Measurements from ENCODE around the gene NKAIN4.

The NKAIN4 gene

GRCh38 chr20:63288581-63289251 is 34.5 kb upstream of the NKAIN4 start:
- DNase-seq (ENCODE audit: low read depth in 2 of 2, low spot score in 1 of 2): no peak

GRCh38 chr20:63287697-63288580 is 33.7 kb upstream of the NKAIN4 start:
- no peak for DNase-seq (ENCODE audit: low read depth in 2 of 2, low spot score in 1 of 2)

DNA sequence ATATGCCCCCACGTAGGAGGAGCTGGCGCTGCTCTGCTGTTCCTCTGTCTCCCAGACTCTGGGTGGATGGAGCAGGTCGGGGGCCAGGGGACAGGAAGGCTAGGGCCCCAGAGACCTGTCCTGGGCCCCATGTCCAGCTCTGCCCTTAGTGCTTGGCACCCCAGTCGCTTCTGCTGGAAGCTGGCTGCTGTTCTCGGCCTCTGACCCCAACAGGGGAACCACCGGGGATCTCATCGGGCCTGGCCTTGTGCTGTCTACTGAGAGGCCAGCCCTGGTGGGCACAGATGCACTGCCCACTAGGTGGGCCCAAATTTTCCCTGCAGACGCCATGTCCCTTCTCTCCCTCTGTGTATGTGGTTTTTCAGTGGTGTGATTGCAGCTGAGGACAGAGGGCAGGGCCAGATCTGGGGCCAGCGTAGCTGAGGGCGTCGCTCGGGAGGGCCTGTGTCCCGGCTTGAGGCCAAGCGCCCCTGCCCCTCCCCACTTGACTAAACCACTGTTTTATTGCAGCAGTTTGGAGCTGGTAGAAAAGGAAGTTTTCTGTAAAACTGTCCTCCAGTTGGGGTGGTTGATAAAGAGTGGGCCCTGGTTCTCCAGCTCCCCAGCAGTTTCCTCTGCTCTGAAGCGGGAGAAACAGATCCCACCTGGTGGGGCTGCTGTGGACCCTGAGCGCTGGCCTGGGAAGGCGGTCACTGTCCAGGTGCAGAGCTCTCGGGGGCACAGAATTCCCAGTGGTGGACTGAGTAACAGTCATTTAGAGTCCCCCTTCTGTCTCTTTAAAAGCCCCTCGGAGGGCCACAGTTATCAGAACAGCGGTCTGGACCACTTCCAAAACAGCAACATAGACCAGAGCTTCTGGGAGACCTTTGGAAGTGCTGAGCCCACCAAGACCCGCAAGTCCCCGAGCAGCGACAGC is 32.8 kb upstream of the NKAIN4 start:
- DNase-seq (ENCODE audit: low read depth in 2 of 2, low spot score in 1 of 2): no peak

GRCh38 chr20:63285636-63286615 is 31.7 kb upstream of the NKAIN4 start:
- DNase-seq (ENCODE audit: low read depth in 2 of 2, low spot score in 1 of 2): no peak

DNA sequence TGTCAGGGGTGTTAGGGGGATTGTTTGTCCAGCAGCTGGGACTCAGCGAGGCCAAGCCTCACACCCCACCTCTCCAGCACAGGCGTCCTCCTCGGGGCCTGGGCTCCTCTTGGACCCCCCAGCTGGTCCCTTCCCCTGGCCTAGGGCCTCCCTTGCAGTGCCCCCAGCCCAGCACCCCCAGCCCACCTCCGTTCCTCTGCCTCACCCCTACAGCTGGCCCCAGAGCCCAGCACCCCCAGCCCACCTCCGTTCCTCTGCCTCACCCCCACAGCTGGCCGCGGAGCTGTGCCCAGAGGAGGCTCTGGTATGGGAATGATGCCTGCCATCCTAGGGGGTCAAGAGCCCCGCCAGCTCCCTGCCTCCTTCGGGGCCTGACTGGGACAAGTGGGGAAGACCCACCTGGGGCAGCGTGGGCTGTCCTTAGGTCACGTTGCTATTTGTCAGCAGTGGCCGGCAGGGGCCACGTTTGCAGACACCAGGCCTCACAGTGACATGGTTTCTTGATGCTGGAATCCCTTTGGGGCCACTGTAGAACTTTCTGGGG is 30.8 kb upstream of the NKAIN4 start:
- DNase-seq (ENCODE audit: low read depth in 2 of 2, low spot score in 1 of 2): no peak

DNA sequence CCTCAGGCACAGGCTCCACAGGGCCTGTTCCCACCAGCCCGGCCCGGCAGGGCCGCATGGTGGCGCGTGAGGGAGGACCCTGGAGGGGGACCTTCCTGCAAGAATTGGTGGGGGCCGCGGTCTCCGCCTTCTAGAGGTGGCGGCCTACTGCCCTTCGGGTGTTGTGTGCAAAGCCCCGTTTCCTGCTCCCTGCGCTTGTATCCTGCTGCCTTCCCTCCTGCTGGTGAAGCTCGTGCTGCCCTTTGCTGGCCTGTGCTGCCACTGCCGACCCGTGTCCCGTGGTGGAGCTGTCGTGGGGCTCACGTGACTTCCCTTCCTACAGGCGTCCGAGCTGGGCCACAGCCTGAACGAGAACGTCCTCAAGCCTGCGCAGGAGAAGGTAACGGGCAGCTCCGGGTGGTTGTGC is 30.3 kb upstream of the NKAIN4 start:
- DNase-seq (ENCODE audit: low read depth in 2 of 2, low spot score in 1 of 2): no peak

GRCh38 chr20:63284083-63284440 is 29.8 kb upstream of the NKAIN4 start:
- DNase-seq (ENCODE audit: low read depth in 2 of 2, low spot score in 1 of 2): no peak

- no peak for DNase-seq (ENCODE audit: low read depth in 2 of 2, low spot score in 1 of 2)
These were observed 29.3 kb upstream of the NKAIN4 start for GRCh38 chr20:63283397-63284082.

GRCh38 chr20:63282946-63283345 is 28.7 kb upstream of the NKAIN4 start:
- no peak for DNase-seq (ENCODE audit: low read depth in 2 of 2, low spot score in 1 of 2)

- DNase-seq (ENCODE audit: low read depth in 2 of 2, low spot score in 1 of 2): no peak
These were observed 27.7 kb upstream of the NKAIN4 start for GRCh38 chr20:63281742-63282665.

DNA sequence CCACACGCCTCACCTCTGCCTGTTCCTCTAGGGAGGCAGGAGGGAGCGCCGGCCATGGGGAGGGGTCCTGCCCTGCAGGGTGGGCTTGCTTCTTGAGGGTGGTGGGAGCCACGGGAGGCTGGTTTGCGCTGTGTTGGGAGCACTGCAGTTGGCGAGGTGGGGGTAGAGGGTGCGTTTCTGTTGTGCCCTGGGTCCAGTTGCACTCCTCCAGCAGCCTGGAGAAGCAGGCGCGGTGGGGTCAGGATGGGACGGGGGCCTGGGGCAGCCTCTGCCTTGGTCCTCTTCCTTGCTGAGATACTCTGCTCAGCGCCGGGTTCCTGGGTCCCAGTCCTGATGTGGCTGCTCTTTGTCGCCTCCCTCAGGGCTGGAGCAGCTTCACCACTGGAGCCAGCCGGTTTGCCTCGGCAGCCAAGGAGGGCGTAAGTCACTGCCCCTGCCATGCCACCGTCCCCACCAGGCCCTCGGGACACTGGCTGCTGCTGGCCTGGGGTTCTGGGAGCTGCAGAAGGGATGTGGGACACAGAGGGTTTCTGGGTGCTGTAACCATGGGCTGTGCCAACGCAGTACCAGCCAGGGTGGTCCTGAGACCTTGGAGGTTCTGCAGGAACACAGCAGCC is 26.8 kb upstream of the NKAIN4 start:
- DNase-seq (ENCODE audit: low read depth in 2 of 2, low spot score in 1 of 2): no peak

DNA sequence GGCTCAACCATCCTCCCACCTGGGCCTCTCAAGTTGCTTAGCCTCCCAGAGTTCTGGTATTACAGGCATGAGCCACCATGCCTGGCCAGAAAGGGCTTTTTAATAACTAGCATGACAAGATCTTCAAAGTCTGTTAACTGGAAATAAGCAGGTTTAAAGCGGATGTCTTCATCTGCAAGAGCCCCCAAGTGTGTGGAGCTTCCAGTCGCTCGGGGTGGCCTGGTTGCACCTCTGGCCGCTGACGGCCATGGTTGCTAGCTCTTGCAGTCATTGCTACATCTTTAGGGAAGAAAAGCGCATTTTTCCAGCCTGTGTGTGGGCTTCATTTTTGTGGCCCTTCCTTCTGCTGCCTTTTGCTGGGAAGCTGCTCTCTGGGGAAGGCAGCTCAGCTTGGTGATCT is 26.1 kb upstream of the NKAIN4 start:
- no peak for DNase-seq (ENCODE audit: low read depth in 2 of 2, low spot score in 1 of 2)

- DNase-seq (ENCODE audit: low read depth in 2 of 2, low spot score in 1 of 2): no peak
These were observed 25.7 kb upstream of the NKAIN4 start for GRCh38 chr20:63279931-63280330.

GRCh38 chr20:63278661-63279060 is 24.4 kb upstream of the NKAIN4 start:
- no peak for DNase-seq (ENCODE audit: low read depth in 2 of 2, low spot score in 1 of 2)

DNA sequence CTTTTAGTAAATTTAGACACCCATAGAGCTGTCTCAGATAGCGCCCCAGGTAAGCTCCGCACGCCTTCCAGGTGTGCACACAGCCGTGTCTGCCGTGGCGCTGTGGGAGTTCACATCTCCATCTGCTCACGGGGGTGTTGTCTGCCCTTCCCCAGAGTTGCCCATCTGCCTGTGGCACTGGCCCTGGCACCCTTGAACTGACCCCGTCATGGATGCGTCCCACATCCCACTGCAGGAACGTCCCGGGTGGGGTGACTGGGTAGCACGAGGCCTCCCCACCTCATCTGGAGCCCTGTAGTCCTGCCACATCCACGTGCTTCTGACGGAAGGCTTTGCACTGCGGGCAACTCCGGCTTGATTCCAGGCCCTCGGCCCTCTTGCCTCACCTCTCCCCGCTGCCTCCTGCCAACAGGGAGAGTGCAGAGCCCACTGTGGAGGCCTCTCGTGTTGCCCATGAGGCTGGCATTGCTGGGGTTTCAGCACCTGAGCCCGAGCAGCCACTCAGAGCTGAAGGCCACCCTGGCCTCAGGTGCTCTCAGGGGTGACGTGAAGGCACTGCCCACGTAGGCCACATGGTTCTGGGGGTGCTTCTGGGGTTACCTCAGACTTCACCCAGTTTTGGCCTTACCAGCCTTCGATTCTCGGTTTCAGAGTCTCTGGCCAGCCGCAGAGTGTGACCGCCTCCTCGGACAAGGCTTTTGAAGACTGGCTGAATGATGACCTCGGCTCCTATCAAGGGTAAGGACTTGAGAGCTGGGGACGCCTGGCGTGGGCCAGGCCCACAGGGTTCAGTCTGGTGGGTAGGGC is 23.4 kb upstream of the NKAIN4 start:
- DNase-seq (ENCODE audit: low read depth in 2 of 2, low spot score in 1 of 2): no peak

GRCh38 chr20:63276956-63277355 is 22.7 kb upstream of the NKAIN4 start:
- DNase-seq (ENCODE audit: low read depth in 2 of 2, low spot score in 1 of 2): no peak

DNA sequence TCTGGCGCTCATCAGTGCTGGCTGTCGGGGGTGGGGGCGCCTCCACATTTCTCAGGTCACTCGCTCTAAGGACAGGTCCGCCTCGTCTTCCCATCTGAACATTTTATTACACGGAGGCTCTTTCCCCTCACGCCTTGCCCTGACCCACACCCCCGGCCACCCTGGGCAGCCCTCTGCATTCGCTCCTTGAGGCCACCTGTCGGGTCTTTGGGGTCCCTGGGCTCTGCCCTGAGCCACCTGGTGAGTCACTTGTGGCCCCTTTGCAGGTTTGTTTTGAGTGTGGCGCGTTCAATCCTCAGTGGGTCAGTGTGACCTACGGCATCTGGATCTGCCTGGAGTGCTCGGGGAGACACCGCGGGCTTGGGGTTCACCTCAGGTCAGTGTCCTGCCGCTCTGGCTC is 21.6 kb upstream of the NKAIN4 start:
- DNase-seq (ENCODE audit: low read depth in 2 of 2, low spot score in 1 of 2): no peak

Measured in stimulated activated CD8-positive, alpha-beta memory T cell treated with anti-CD3 and anti-CD28 coated beads, Interleukin-4, amount 100 ng/mL, for 4 hours (primary cell).